K562 (cell line): ENCODE measurements around the gene TMED5. TPM values are rescaled to one million over a fixed set of nuclear protein-coding genes. Genes with fewer than 3 reads are reported as not detected.

Experiments
- BRCA1 ChIP-seq, 2 experiments: fragments of 450-650 bp in 1 of 2; sonication (generic) in 1 of 2; formaldehyde crosslinking in 1 of 2; IDR thresholded peaks; 2 replicates each; pipeline versions ENCODE4 v1.5.0 to v1.6.1; 2017 to 2020; ENCODE audit warnings: mild to moderate bottlenecking in 1 of 2, missing genetic modification reagents in 1 of 2
- CTCF ChIP-seq, 3 experiments: IDR thresholded peaks in 2 of 3; conservative IDR thresholded peaks in 1 of 3; 2 replicates each; pipeline ENCODE4 v1.5.1; 2011 to 2012; ENCODE audit warnings: low read length in 3 of 3, mild to moderate bottlenecking in 3 of 3, control low read depth in 2 of 3, improper control_type of control experiment in 1 of 3, inconsistent platforms in 1 of 3, low read depth in 1 of 3, mixed read lengths in 1 of 3, moderate library complexity in 1 of 3; ENCODE audit not compliant: insufficient read depth in 2 of 3
- DNMT1 ChIP-seq: fragments of 450-650 bp; IDR thresholded peaks from 2 replicates; pipeline ENCODE4 v1.6.1; 2016; ENCODE audit warnings: antibody characterized with exemption, mild to moderate bottlenecking
- ELF4 ChIP-seq: fragments of 450-650 bp; formaldehyde crosslinking; IDR thresholded peaks from 2 replicates; pipeline ENCODE4 v1.4.0; 2022; ENCODE audit warnings: missing genetic modification characterization
- FOS ChIP-seq: IDR thresholded peaks from 3 replicates; pipeline ENCODE4 v1.6.1; 2011; ENCODE audit not compliant: insufficient read length; ENCODE audit errors: extremely low read depth
- FOXK1 ChIP-seq: sonication (generic); formaldehyde crosslinking; IDR thresholded peaks from 2 replicates; pipeline ENCODE4 v1.8.0; 2022; ENCODE audit warnings: missing genetic modification reagents, mild to moderate bottlenecking, borderline replicate concordance
- HDAC6 ChIP-seq: IDR thresholded peaks from 2 replicates; pipeline ENCODE4 v1.6.1; 2012; ENCODE audit warnings: low read depth, mild to moderate bottlenecking, control low read depth, inconsistent platforms, low read length, moderate library complexity
- HEY1 ChIP-seq: fragments of 250-450 bp; sonication (Bioruptor Pico); IDR thresholded peaks from 2 replicates; pipeline ENCODE4 v1.5.0; 2020; ENCODE audit warnings: mild to moderate bottlenecking, moderate library complexity, borderline replicate concordance
- HLTF ChIP-seq: fragments of 450-650 bp; IDR thresholded peaks from 2 replicates; pipeline ENCODE4 v1.6.1; 2016
- HMG20B ChIP-seq: fragments of 250-450 bp; sonication (Bioruptor Pico); IDR thresholded peaks from 2 replicates; pipeline ENCODE4 v1.5.0; 2021; ENCODE audit warnings: mild to moderate bottlenecking
- MTF1 ChIP-seq: fragments of 250-450 bp; sonication (Bioruptor Pico); IDR thresholded peaks from 2 replicates; pipeline ENCODE4 v1.9.0; 2021; ENCODE audit warnings: moderate library complexity, mild to moderate bottlenecking, inconsistent platforms, borderline replicate concordance
- NFXL1 ChIP-seq: fragments of 450-650 bp; formaldehyde crosslinking; IDR thresholded peaks from 2 replicates; pipeline ENCODE4 v1.4.0; 2021; ENCODE audit warnings: mild to moderate bottlenecking
- PRMT5 ChIP-seq: sonication (generic); formaldehyde crosslinking; IDR thresholded peaks from 2 replicates; pipeline ENCODE4 v1.5.0; 2020; ENCODE audit warnings: missing genetic modification reagents
- PTTG1 ChIP-seq: fragments of 450-650 bp; IDR thresholded peaks from 2 replicates; pipeline ENCODE4 v1.6.1; 2016; ENCODE audit warnings: low read depth, mild to moderate bottlenecking, missing genetic modification characterization, missing compliant biosample characterization
- PYGO2 ChIP-seq: fragments of 450-650 bp; IDR thresholded peaks from 2 replicates; pipeline ENCODE4 v1.6.1; 2016; ENCODE audit warnings: mild to moderate bottlenecking, missing genetic modification characterization, moderate library complexity, missing compliant biosample characterization
- RBM14 ChIP-seq: fragments of 200-400 bp; formaldehyde crosslinking; IDR thresholded peaks from 2 replicates; pipeline ENCODE4 v1.6.1; 2018; ENCODE audit warnings: low read depth, mild to moderate bottlenecking, low read length, moderate library complexity, borderline replicate concordance; ENCODE audit not compliant: insufficient read depth
- SMAD2 ChIP-seq: fragments of 150-350 bp; IDR thresholded peaks from 2 replicates; pipeline ENCODE4 v1.6.1; 2014; ENCODE audit warnings: low read depth, mild to moderate bottlenecking, low read length
- SNRNP70 ChIP-seq: fragments of 200-400 bp; formaldehyde crosslinking; optimal IDR thresholded peaks from 2 replicates; pipeline ENCODE3; 2017; ENCODE audit warnings: low read depth, low read length
- ZFP36 ChIP-seq: fragments of 150-350 bp; IDR thresholded peaks from 2 replicates; pipeline ENCODE4 v1.6.1; 2018; ENCODE audit warnings: low read length, low read depth; ENCODE audit not compliant: partially characterized antibody
- ZNF217 ChIP-seq: sonication (generic); formaldehyde crosslinking; IDR thresholded peaks from 2 replicates; pipeline ENCODE4 v1.8.0; 2022; ENCODE audit warnings: mild to moderate bottlenecking, missing genetic modification reagents
- ZNF589 ChIP-seq: fragments of 200-800 bp; sonication (Bioruptor generic); IDR thresholded peaks from 2 replicates; pipeline ENCODE4 v1.6.1; 2016; ENCODE audit warnings: low read depth, missing genetic modification characterization, missing compliant biosample characterization
- ZNF668 ChIP-seq: fragments of 250-450 bp; sonication (Bioruptor Pico); IDR thresholded peaks from 2 replicates; pipeline ENCODE4 v1.8.0; 2022; ENCODE audit warnings: mild to moderate bottlenecking, inconsistent platforms
- polyA plus RNA-seq, 8 experiments: library from polyadenylated mRNA; depleted of rRNA in 4 of 8; stranded (reverse) in 5 of 8; unstranded in 3 of 8; fragments of >200 nt; fragmentation: Nextera tagmentation in 2 of 8; fragmentation: Illumina TruSeq in 1 of 8; extraction: Ambion mirVana in 2 of 8; extraction: Trizol in 1 of 8; gene quantifications; 2 replicates each; pipeline versions ENCODE4 v1.2.1 to v1.2.3, GENCODE V29; 2011 to 2014; ENCODE audit warnings: inconsistent platforms in 1 of 8, missing spikeins in 1 of 8
- total RNA-seq, 7 experiments: library from RNA; depleted of rRNA in 6 of 7; stranded (reverse); fragments of >200 nt in 6 of 7; fragmentation: Illumina TruSeq in 2 of 7; extraction: Trizol in 2 of 7; gene quantifications; 2 replicates each; pipeline versions ENCODE4 v1.2.1 to v1.2.3, GENCODE V29; 2011 to 2021; ENCODE audit warnings: low replicate concordance in 1 of 7
- TF ChIP-seq, protein P1 (sequence below), 2 experiments: fragments of 450-650 bp; IDR thresholded peaks; 2 replicates each; pipeline ENCODE4 v1.6.1; 2018; ENCODE audit warnings: mild to moderate bottlenecking in 2 of 2, low read depth in 1 of 2; ENCODE audit not compliant: partially characterized antibody in 2 of 2

The TMED5 gene
- total and polyA plus RNA-seq, 9 of the 15 experiments (the other 6 are each of a cell fraction or from before 2014, with no cell fraction given): 28.7 to 83.7 (median 67.2) TPM

DNA sequence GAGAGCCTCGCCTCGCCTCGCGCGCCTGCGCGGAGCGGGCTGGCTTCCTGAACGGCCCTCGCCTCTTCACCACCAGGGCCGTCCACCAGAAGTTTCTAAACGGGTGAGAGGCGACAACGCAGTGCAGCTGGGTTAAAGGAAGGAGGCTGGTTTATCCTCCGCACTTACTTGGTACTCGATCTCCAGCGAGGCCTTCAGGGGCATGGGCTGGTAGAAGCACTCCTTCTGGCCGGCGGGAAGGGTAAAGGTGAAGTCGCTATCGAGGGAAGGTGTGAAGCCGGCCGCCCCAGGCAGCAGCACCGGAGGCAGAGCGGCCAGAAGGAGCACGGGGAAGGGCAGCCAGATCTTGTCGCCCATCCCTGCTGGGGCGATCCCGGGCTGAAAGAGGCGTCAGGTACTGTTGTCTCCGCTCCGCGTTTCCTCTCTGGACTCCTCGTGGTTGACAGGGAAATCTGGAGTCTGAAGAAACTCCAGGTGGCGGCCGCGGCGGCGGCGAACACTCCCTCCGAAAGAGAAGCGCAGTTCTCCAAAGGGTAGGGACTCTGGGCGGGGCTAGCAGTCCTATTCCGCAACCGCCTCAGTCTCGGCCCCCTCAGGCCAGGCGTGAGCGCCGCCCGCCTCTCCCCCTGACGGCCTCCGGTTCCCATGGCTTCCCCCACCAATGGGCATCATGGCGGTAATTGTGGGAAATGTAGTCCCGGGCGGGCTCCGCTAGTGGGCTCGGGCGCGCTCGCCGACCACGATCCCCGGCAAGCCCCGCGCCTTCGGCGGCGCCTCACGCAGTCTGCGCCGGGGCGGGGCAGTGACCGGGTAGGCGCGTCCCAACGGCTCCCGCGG lies at the start of gene TMED5 (continued):
- TF ChIP-seq BRCA1 (IDR thresholded peaks at IDR 0.05): no peak
- TF ChIP-seq BRCA1 (CRISPR knock-in tag; IDR thresholded peaks at IDR 0.05): no peak
- TF ChIP-seq, protein P1, sequence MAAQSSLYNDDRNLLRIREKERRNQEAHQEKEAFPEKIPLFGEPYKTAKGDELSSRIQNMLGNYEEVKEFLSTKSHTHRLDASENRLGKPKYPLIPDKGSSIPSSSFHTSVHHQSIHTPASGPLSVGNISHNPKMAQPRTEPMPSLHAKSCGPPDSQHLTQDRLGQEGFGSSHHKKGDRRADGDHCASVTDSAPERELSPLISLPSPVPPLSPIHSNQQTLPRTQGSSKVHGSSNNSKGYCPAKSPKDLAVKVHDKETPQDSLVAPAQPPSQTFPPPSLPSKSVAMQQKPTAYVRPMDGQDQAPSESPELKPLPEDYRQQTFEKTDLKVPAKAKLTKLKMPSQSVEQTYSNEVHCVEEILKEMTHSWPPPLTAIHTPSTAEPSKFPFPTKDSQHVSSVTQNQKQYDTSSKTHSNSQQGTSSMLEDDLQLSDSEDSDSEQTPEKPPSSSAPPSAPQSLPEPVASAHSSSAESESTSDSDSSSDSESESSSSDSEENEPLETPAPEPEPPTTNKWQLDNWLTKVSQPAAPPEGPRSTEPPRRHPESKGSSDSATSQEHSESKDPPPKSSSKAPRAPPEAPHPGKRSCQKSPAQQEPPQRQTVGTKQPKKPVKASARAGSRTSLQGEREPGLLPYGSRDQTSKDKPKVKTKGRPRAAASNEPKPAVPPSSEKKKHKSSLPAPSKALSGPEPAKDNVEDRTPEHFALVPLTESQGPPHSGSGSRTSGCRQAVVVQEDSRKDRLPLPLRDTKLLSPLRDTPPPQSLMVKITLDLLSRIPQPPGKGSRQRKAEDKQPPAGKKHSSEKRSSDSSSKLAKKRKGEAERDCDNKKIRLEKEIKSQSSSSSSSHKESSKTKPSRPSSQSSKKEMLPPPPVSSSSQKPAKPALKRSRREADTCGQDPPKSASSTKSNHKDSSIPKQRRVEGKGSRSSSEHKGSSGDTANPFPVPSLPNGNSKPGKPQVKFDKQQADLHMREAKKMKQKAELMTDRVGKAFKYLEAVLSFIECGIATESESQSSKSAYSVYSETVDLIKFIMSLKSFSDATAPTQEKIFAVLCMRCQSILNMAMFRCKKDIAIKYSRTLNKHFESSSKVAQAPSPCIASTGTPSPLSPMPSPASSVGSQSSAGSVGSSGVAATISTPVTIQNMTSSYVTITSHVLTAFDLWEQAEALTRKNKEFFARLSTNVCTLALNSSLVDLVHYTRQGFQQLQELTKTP (IDR thresholded peaks at IDR 0.05; ENCODE audit: low read depth in 1 of 2, partially characterized antibody in 2 of 2): peak; percentile 18 to 94
- no peak for TF ChIP-seq HMG20B (CRISPR knock-in tag)
- no peak for TF ChIP-seq NFXL1
- no peak for TF ChIP-seq ELF4
- no peak for TF ChIP-seq PRMT5 (CRISPR knock-in tag)
- TF ChIP-seq ZNF668 (CRISPR knock-in tag): no peak
- TF ChIP-seq ZNF217 (CRISPR knock-in tag): no peak
- TF ChIP-seq FOXK1 (CRISPR knock-in tag): no peak
- TF ChIP-seq HEY1 (CRISPR knock-in tag): no peak
- TF ChIP-seq MTF1 (CRISPR knock-in tag): no peak
- TF ChIP-seq CTCF (IDR thresholded peaks at IDR 0.05 in 2 of 3, conservative IDR thresholded peaks at IDR 0.05 in 1 of 3; ENCODE audit: insufficient read depth in 2 of 3, low read depth in 1 of 3, low read length in 3 of 3): 0 out of 6 replicates have a peak, but pooled peaks of 1 of the 3 experiments have one; percentile 23
- no peak for TF ChIP-seq PTTG1 (tag)
- no peak for TF ChIP-seq ZFP36
- TF ChIP-seq PYGO2: no peak
- no peak for TF ChIP-seq HLTF
- 0 out of 2 replicates have a peak, but pooled peaks have one; percentile 56 for TF ChIP-seq RBM14
- TF ChIP-seq FOS: no peak
- no peak for TF ChIP-seq DNMT1
- no peak for TF ChIP-seq SNRNP70
- no peak for TF ChIP-seq HDAC6
- TF ChIP-seq ZNF589: no peak
- TF ChIP-seq SMAD2: no peak
